HepG2 (cell line): ENCODE results near the gene NEK8. TPM values are rescaled to one million over a fixed set of nuclear protein-coding genes. Genes with fewer than 3 reads are reported as not detected.
A peak's percentile ranks its signal among the peaks of the same experiment; 100 is the strongest.

ENCODE experiments used
- FLYWCH1 ChIP-seq: sonication (generic); formaldehyde crosslinking; IDR thresholded peaks from 2 replicates; pipeline ENCODE4 v1.8.1; 2023; ENCODE audit warnings: mild to moderate bottlenecking, missing genetic modification reagents
- HNRNPUL1 ChIP-seq: fragments of 200-400 bp; formaldehyde crosslinking; IDR thresholded peaks from 2 replicates; pipeline ENCODE4 v1.6.1; 2017; ENCODE audit warnings: low read depth, mild to moderate bottlenecking, low read length, moderate library complexity
- KAT8 ChIP-seq: IDR thresholded peaks from 2 replicates; pipeline ENCODE4 v1.6.1; 2016; ENCODE audit warnings: missing genetic modification reagents, missing compliant biosample characterization
- KDM1A ChIP-seq: IDR thresholded peaks from 2 replicates; pipeline ENCODE4 v1.6.1; 2016; ENCODE audit warnings: missing compliant biosample characterization
- KDM5A ChIP-seq: fragments of 200-600 bp; sonication (generic); IDR thresholded peaks from 2 replicates; pipeline ENCODE4 v1.7.0; 2018; ENCODE audit warnings: antibody characterized with exemption, mild to moderate bottlenecking, low read length, borderline replicate concordance
- MXI1 ChIP-seq: IDR thresholded peaks from 3 replicates; pipeline ENCODE4 v1.6.1; 2012; ENCODE audit warnings: low read depth, low read length, inconsistent platforms, borderline replicate concordance
- MYNN ChIP-seq: sonication (generic); formaldehyde crosslinking; IDR thresholded peaks from 2 replicates; pipeline ENCODE4 v1.4.0; 2020; ENCODE audit warnings: mild to moderate bottlenecking, low read depth, missing genetic modification reagents
- NFE2L2 ChIP-seq: fragments of 150-350 bp; IDR thresholded peaks from 2 replicates; pipeline ENCODE4 v1.6.1; 2014; ENCODE audit warnings: low read length
- POLR2AphosphoS2 ChIP-seq: IDR thresholded peaks from 2 replicates; pipeline ENCODE4 v1.6.1; 2011; ENCODE audit warnings: low read depth, low read length, improper control_type of control experiment
- SMAD3 ChIP-seq: sonication (generic); formaldehyde crosslinking; IDR thresholded peaks from 2 replicates; pipeline ENCODE4 v1.4.0; 2020; ENCODE audit warnings: missing genetic modification reagents
- SRSF1 ChIP-seq: fragments of 200-400 bp; formaldehyde crosslinking; optimal IDR thresholded peaks from 2 replicates; pipeline ENCODE3; 2017; ENCODE audit warnings: mild to moderate bottlenecking, low read depth, low read length, moderate library complexity
- TEAD3 ChIP-seq: optimal IDR thresholded peaks from 2 replicates; pipeline ENCODE3; 2016; ENCODE audit warnings: borderline replicate concordance
- ZBTB1 ChIP-seq: sonication (generic); formaldehyde crosslinking; IDR thresholded peaks from 2 replicates; pipeline ENCODE4 v1.4.0; 2020; ENCODE audit warnings: missing genetic modification reagents, borderline replicate concordance
- ZBTB42 ChIP-seq: sonication (generic); formaldehyde crosslinking; IDR thresholded peaks from 2 replicates; pipeline ENCODE4 v1.5.0; 2020; ENCODE audit warnings: mild to moderate bottlenecking, missing genetic modification reagents
- ZFYVE20 ChIP-seq: sonication (generic); formaldehyde crosslinking; IDR thresholded peaks from 2 replicates; pipeline ENCODE4 v1.8.0; 2023; ENCODE audit warnings: low read depth, mild to moderate bottlenecking, moderate library complexity, missing genetic modification reagents, borderline replicate concordance
- ZMYM2 ChIP-seq: sonication (generic); formaldehyde crosslinking; IDR thresholded peaks from 2 replicates; pipeline ENCODE4 v1.8.0; 2022; ENCODE audit warnings: mild to moderate bottlenecking, missing genetic modification reagents
- ZNF136 ChIP-seq: sonication (generic); formaldehyde crosslinking; IDR thresholded peaks from 2 replicates; pipeline ENCODE4 v1.8.1; 2022; ENCODE audit warnings: low read depth, mild to moderate bottlenecking, moderate library complexity, missing genetic modification reagents
- ZNF225 ChIP-seq: sonication (generic); formaldehyde crosslinking; IDR thresholded peaks from 2 replicates; pipeline ENCODE4 v1.4.0; 2020; ENCODE audit warnings: mild to moderate bottlenecking, missing genetic modification reagents
- ZNF296 ChIP-seq: sonication (generic); formaldehyde crosslinking; conservative IDR thresholded peaks from 2 replicates; pipeline ENCODE4 v1.5.0; 2020; ENCODE audit warnings: mild to moderate bottlenecking, missing genetic modification reagents
- ZNF432 ChIP-seq: sonication (generic); formaldehyde crosslinking; IDR thresholded peaks from 2 replicates; pipeline ENCODE4 v1.5.0; 2020; ENCODE audit warnings: missing genetic modification reagents, mild to moderate bottlenecking, borderline replicate concordance
- ZNF562 ChIP-seq: sonication (generic); formaldehyde crosslinking; IDR thresholded peaks from 2 replicates; pipeline ENCODE4 v1.8.0; 2022; ENCODE audit warnings: missing genetic modification reagents, borderline replicate concordance
- ZNF75D ChIP-seq: sonication (generic); formaldehyde crosslinking; IDR thresholded peaks from 2 replicates; pipeline ENCODE4 v1.8.1; 2023; ENCODE audit warnings: missing genetic modification reagents, mild to moderate bottlenecking, borderline replicate concordance
- ZNF761 ChIP-seq: sonication (generic); formaldehyde crosslinking; conservative IDR thresholded peaks from 2 replicates; pipeline ENCODE4 v1.4.0; 2020; ENCODE audit warnings: mild to moderate bottlenecking, missing genetic modification reagents
- polyA plus RNA-seq, 8 experiments: library from polyadenylated mRNA; depleted of rRNA in 3 of 8; stranded (reverse) in 7 of 8; unstranded in 1 of 8; fragments of >200 nt; fragmentation: Illumina TruSeq in 4 of 8; extraction: Trizol in 4 of 8; gene quantifications; 2 replicates each; pipeline versions ENCODE4 v1.2.1 to v1.2.3, GENCODE V29; 2011 to 2016; ENCODE audit warnings: low read depth in 4 of 8, missing spikeins in 1 of 8, mixed read lengths in 1 of 8; ENCODE audit not compliant: insufficient read depth in 1 of 8
- total RNA-seq, 5 experiments: library from RNA; depleted of rRNA; stranded (reverse); fragments of >200 nt; fragmentation: Illumina TruSeq; extraction: Trizol; gene quantifications; 2 replicates each; pipeline ENCODE4 v1.2.3, GENCODE V29; 2016; ENCODE audit warnings: low read depth in 1 of 5
- TF ChIP-seq, protein P1 (sequence below): sonication (generic); formaldehyde crosslinking; IDR thresholded peaks from 2 replicates; pipeline ENCODE4 v1.4.0; 2020; ENCODE audit warnings: mild to moderate bottlenecking, missing genetic modification reagents
- TF ChIP-seq, protein P2 (sequence below): sonication (generic); formaldehyde crosslinking; IDR thresholded peaks from 2 replicates; pipeline ENCODE4 v1.4.0; 2020; ENCODE audit warnings: missing genetic modification reagents
- TF ChIP-seq, protein P3 (sequence below): sonication (generic); formaldehyde crosslinking; IDR thresholded peaks from 2 replicates; pipeline ENCODE4 v1.4.0; 2020; ENCODE audit warnings: mild to moderate bottlenecking, missing genetic modification reagents
- TF ChIP-seq, protein P4 (sequence below): IDR thresholded peaks from 2 replicates; pipeline ENCODE4 v1.6.1; 2016; ENCODE audit warnings: low read depth, control low read depth

The NEK8 gene
- total and polyA plus RNA-seq, 2 of the 13 experiments (the other 11 are each of a cell fraction or from before 2014, with no cell fraction given): 5.8 to 13.5 TPM

DNA sequence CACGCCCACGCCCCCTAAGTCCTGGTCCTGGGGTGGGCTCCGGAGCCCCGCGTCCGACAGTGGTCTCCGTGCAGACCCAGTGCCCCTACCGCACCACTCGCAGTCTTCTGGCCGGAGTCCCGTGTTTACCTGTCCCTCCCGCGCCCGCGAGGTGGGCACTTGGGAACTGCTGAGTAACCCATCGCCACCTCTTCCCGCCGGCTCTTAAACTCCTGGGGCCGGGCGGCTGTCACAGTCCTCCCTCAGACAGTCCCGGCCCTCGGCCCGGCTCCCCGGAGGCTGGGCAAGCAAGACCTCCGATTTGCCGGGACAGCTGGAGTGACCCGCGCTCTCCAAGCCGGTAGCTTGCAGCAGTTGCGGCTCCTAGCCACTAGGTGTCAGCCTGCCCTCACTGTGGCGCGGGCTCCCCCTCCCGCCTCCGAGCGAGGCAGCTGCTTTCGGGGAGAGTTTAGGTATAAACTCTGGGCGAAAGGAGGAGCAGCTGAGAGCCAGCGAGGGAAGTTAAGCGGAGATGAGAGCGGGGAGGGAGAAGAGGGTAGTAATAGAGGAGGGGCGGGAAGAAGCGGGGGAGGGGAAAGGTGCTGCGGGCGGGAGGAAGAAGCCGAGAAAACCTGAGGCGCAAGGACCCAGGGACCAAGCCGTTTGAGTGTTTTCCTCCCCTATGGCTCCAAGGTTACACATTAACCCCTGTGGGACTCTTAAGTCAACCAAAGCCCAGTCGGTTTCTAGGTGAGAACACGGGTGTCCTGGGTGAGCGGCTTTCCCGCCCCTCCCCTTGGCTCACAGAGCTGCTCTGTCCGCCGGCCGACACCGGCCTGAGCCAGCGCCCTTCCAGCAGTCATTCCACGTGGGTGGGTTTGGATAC, 1.7 kb upstream of the NEK8 start (continued):
- TF ChIP-seq SRSF1: no peak
- no peak for TF ChIP-seq KDM1A (CRISPR knock-in tag)
- TF ChIP-seq POLR2AphosphoS2: no peak
- TF ChIP-seq TEAD3 (CRISPR knock-in tag): peak; percentile 52
- TF ChIP-seq, protein P1, sequence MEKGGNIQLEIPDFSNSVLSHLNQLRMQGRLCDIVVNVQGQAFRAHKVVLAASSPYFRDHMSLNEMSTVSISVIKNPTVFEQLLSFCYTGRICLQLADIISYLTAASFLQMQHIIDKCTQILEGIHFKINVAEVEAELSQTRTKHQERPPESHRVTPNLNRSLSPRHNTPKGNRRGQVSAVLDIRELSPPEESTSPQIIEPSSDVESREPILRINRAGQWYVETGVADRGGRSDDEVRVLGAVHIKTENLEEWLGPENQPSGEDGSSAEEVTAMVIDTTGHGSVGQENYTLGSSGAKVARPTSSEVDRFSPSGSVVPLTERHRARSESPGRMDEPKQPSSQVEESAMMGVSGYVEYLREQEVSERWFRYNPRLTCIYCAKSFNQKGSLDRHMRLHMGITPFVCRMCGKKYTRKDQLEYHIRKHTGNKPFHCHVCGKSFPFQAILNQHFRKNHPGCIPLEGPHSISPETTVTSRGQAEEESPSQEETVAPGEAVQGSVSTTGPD: no peak
- TF ChIP-seq, protein P2, sequence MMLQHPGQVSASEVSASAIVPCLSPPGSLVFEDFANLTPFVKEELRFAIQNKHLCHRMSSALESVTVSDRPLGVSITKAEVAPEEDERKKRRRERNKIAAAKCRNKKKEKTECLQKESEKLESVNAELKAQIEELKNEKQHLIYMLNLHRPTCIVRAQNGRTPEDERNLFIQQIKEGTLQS (CRISPR knock-in tag): no peak; the same call in 1 of the 2 replicates
- TF ChIP-seq HNRNPUL1: no peak
- TF ChIP-seq, protein P3, sequence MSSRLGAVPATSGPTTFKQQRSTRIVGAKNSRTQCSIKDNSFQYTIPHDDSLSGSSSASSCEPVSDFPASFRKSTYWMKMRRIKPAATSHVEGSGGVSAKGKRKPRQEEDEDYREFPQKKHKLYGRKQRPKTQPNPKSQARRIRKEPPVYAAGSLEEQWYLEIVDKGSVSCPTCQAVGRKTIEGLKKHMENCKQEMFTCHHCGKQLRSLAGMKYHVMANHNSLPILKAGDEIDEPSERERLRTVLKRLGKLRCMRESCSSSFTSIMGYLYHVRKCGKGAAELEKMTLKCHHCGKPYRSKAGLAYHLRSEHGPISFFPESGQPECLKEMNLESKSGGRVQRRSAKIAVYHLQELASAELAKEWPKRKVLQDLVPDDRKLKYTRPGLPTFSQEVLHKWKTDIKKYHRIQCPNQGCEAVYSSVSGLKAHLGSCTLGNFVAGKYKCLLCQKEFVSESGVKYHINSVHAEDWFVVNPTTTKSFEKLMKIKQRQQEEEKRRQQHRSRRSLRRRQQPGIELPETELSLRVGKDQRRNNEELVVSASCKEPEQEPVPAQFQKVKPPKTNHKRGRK (CRISPR knock-in tag): no peak
- TF ChIP-seq, protein P4, sequence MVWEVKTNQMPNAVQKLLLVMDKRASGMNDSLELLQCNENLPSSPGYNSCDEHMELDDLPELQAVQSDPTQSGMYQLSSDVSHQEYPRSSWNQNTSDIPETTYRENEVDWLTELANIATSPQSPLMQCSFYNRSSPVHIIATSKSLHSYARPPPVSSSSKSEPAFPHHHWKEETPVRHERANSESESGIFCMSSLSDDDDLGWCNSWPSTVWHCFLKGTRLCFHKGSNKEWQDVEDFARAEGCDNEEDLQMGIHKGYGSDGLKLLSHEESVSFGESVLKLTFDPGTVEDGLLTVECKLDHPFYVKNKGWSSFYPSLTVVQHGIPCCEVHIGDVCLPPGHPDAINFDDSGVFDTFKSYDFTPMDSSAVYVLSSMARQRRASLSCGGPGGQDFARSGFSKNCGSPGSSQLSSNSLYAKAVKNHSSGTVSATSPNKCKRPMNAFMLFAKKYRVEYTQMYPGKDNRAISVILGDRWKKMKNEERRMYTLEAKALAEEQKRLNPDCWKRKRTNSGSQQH (CRISPR knock-in tag): peak; percentile 48; the same call in 1 of the 2 replicates
- no peak for TF ChIP-seq ZMYM2 (CRISPR knock-in tag)
- TF ChIP-seq NFE2L2: no peak
- peak; percentile 77 for TF ChIP-seq KDM5A
- TF ChIP-seq ZFYVE20 (CRISPR knock-in tag): no peak; the same call in 1 of the 2 replicates
- no peak for TF ChIP-seq ZNF562 (CRISPR knock-in tag)
- TF ChIP-seq FLYWCH1 (CRISPR knock-in tag): no peak
- TF ChIP-seq ZNF761 (CRISPR knock-in tag): no peak
- TF ChIP-seq SMAD3 (CRISPR knock-in tag): peak; percentile 60; the same call in 1 of the 2 replicates
- peak; percentile 64; the same call in 1 of the 3 replicates for TF ChIP-seq MXI1
- TF ChIP-seq MYNN: peak; percentile 98
- TF ChIP-seq ZNF432: no peak
- no peak; the same call in 1 of the 2 replicates for TF ChIP-seq ZBTB42 (CRISPR knock-in tag)
- TF ChIP-seq ZBTB1 (CRISPR knock-in tag): no peak
- TF ChIP-seq ZNF296 (CRISPR knock-in tag): no peak
- no peak for TF ChIP-seq ZNF75D
- TF ChIP-seq KAT8 (CRISPR knock-in tag): peak; percentile 54
- no peak for TF ChIP-seq ZNF225 (CRISPR knock-in tag)
- no peak for TF ChIP-seq ZNF136 (CRISPR knock-in tag)
